Lower leg skin (tissue), 4 donors: ENCODE data around the gene SORT1. TPM values are rescaled to one million over a fixed set of nuclear protein-coding genes. Genes with fewer than 3 reads are reported as not detected.

ENCODE experiments used
- DNase-seq, 2 donors: peaks; one replicate each; pipeline ENCODE4 v3.0.0-alpha.2; 2019; ENCODE audit warnings: low spot score in 2 of 2
- H3K4me3 ChIP-seq: fragments of 200-600 bp; sonication (generic); 2 replicates; pipeline ENCODE4 v1.5.1; 2017; ENCODE audit warnings: mild to moderate bottlenecking, low read depth; ENCODE audit not compliant: poor library complexity, severe bottlenecking
- POLR2A ChIP-seq, 2 donors: fragments of 450-650 bp; IDR thresholded peaks; one replicate each; pipeline ENCODE4 v1.6.1; 2016 to 2017; ENCODE audit warnings: antibody characterized with exemption in 2 of 2, mild to moderate bottlenecking in 1 of 2, moderate library complexity in 1 of 2
- WGBS, 2 donors: methylation state at CpG; one replicate each; pipeline ENCODE4 v1.1.5; 2018; 5-methylcytosine and 5-hydroxymethylcytosine counted together
- intact Hi-C: fragments of 100-400 bp; cut with DNase I; formaldehyde crosslinking; loops from one replicate; pipeline ENCODE4 v1.15.0; 2023; ENCODE audit warnings: low total_unique reads
- total RNA-seq, 4 donors: library from RNA; depleted of rRNA; stranded (reverse); fragments of >200 nt; gene quantifications; one replicate each; pipeline ENCODE4 v1.1.0, GENCODE V29; 2016
- TF ChIP-seq, protein P1 (sequence below), 3 donors: fragments of 450-650 bp; IDR thresholded peaks; one replicate each; pipeline ENCODE4 v1.5.1; 2016; ENCODE audit warnings: antibody characterized with exemption in 3 of 3, mild to moderate bottlenecking in 3 of 3, moderate library complexity in 2 of 3

SORT1 gene
- total RNA-seq, 4 donors from 2014 or later, result 29.8 to 53.1 (median 39.5) TPM

DNA sequence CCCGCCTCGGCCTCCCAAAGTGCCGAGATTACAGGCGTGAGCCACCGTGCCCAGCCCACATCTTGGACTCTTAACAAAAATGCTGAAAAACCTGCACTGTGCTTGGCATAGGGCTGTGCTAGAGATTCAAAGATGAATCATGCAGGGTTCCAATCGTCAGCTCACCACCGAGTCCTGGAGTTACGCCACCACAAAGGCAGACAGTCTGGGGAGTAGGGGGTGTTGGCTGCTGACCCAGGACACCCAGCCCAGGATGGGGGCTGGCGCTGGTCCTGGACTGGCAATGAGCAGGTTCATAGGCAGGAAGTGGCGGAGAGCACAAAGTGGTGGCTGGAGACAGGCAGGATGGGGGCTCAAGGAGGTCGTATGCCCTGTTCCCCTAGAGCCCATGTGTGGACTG, 130.8 kb downstream of the SORT1 start:
- 47 to 69% methylated on average over 11 of the region's 11 CpGs for WGBS, 2 donors
- no peak overlapping the region for H3K4me3 ChIP-seq
- DNase-seq, result no peak
- intact Hi-C loops, result no loop called here
- TF ChIP-seq, protein P1, sequence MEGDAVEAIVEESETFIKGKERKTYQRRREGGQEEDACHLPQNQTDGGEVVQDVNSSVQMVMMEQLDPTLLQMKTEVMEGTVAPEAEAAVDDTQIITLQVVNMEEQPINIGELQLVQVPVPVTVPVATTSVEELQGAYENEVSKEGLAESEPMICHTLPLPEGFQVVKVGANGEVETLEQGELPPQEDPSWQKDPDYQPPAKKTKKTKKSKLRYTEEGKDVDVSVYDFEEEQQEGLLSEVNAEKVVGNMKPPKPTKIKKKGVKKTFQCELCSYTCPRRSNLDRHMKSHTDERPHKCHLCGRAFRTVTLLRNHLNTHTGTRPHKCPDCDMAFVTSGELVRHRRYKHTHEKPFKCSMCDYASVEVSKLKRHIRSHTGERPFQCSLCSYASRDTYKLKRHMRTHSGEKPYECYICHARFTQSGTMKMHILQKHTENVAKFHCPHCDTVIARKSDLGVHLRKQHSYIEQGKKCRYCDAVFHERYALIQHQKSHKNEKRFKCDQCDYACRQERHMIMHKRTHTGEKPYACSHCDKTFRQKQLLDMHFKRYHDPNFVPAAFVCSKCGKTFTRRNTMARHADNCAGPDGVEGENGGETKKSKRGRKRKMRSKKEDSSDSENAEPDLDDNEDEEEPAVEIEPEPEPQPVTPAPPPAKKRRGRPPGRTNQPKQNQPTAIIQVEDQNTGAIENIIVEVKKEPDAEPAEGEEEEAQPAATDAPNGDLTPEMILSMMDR (IDR thresholded peaks at IDR 0.05), result no peak
- TF ChIP-seq POLR2A (IDR thresholded peaks at IDR 0.05), result no peak

DNA sequence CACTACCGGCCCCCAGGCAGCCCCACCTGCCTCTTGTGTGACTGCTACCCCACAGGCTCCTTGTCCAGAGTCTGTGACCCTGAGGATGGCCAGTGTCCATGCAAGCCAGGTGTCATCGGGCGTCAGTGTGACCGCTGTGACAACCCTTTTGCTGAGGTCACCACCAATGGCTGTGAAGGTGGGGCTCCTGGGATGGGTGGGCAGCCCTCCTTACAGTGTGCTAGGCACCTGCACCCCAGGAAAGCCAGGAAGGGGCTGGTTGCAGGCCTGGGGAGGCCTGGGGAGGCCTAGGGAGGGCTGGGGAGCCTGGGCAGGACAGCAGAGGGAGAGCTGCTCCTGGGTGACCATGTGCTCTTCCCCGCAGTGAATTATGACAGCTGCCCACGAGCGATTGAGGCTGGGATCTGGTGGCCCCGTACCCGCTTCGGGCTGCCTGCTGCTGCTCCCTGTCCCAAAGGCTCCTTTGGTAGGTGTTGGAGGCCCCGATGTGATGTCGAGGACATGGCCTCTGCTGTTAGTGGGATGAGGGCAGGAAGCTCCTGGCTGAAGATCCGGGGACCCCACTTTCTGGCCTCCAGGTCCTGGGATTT, 131.9 kb downstream of the SORT1 start:
- DNase-seq, result no peak
- TF ChIP-seq POLR2A (IDR thresholded peaks at IDR 0.05), result no peak
- TF ChIP-seq, protein P1 (IDR thresholded peaks at IDR 0.05), result no peak
- no peak overlapping the region for H3K4me3 ChIP-seq
- intact Hi-C loops, result no loop called here
- WGBS, 2 donors, result 91 to 95% methylated on average over 12 to 13 of the region's 13 CpGs

DNA sequence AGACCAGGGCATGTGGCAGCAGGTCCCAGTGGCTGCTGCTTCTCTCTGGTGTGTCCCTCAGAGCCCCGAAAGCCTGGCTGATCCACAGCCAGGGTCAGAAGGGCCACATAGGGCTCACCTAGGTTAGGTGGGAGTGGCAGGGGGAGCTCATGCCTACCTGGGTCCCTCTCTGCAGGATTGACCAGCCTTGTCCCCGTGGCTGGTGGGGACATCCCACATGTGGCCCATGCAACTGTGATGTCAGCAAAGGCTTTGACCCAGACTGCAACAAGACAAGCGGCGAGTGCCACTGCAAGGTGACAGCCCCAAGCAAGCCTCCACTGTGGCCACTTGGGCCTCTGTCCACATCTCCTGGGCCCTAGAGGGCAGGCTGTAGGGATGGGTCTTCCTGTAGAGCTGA, 132.7 kb downstream of the SORT1 start:
- intact Hi-C loops, result no loop called here
- WGBS, 2 donors, result 87% methylated on average over 4 of the region's 4 CpGs; no CpG with 5 or more reads in 1 of the 2 donors
- no peak for DNase-seq
- H3K4me3 ChIP-seq, result no peak overlapping the region
- no peak for TF ChIP-seq POLR2A (IDR thresholded peaks at IDR 0.05)
- TF ChIP-seq, protein P1 (IDR thresholded peaks at IDR 0.05), result no peak

DNA sequence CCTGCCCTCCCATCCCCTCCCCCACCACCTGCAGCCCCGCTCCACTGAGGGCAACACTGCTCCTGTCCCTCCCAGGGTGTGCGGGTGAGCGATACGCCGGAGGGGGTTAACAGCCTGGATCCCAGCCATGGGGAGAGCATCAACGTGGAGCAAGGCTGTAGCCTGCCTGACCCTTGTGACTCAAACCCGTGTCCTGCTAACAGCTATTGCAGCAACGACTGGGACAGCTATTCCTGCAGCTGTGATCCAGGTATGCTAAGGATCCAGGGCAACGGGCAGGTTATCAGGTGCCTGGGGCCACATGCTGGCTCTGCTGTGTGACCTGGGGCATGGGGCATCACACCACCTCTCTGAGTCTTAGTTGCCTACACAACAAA, 133.4 kb downstream of the SORT1 start:
- intact Hi-C loops, result loop anchor here (5.0 kb wide), 1 partner anchor 138 kb away; no protein-coding TSS in a partner anchor
- TF ChIP-seq, protein P1 (IDR thresholded peaks at IDR 0.05), result no peak
- no peak for TF ChIP-seq POLR2A (IDR thresholded peaks at IDR 0.05)
- WGBS, 2 donors, result 73 to 76% methylated on average over 7 to 9 of the region's 9 CpGs
- DNase-seq, result no peak
- H3K4me3 ChIP-seq, result no peak overlapping the region

DNA sequence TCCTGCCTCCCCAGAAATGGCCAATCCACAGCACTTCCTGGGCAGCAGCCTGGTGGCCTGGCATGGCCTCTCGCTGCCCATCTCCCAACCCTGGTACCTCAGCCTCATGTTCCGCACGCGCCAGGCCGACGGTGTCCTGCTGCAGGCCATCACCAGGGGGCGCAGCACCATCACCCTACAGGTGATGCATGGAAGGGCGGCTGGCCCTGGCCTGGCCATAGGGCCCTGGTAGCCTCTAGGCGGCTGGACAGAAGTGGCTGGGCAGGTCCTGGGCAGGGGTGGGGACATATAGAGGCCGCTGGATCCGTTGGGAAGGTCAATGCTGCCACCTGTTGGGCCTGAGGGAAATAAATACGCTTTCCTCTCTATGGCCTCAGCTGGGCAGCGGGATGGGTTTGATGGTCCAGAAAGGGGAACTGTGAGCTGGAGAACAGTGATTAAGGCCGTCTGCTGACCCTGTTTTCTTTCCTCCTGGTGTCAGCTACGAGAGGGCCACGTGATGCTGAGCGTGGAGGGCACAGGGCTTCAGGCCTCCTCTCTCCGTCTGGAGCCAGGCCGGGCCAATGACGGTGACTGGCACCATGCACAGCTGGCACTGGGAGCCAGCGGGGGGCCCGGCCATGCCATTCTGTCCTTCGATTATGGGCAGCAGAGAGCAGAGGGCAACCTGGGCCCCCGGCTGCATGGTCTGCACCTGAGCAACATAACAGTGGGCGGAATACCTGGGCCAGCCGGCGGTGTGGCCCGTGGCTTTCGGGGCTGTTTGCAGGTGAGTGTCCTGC, 133.9 kb downstream of the SORT1 start:
- peak; percentile 73 to 96 for DNase-seq
- 43 to 46% methylated on average over 24 of the region's 29 CpGs for WGBS, 2 donors
- intact Hi-C loops, result loop anchor here (5.0 kb wide), 1 partner anchor 139 kb away; no protein-coding TSS in a partner anchor

More for the DNA sequence above, 133.9 kb downstream of the SORT1 start:
- no peak for TF ChIP-seq POLR2A (IDR thresholded peaks at IDR 0.05)
- TF ChIP-seq, protein P1 (IDR thresholded peaks at IDR 0.05), result peak in 1 of 3 donors; percentile 97
- H3K4me3 ChIP-seq, result no peak overlapping the region
